Panc1 (cell line): ENCODE data around the gene ERG28. TPM values are rescaled to one million over a fixed set of nuclear protein-coding genes. Genes with fewer than 3 reads are reported as not detected.

Experiments
- ATAC-seq: fragments of 200-7000 bp; cut with Tn5 transposase; 2 replicates; pipeline ENCODE4 v1.9.1; 2020; ENCODE audit warnings: mild to moderate bottlenecking, moderate library complexity
- BruUV-seq: library from RNA; stranded (reverse); fragments of 400-500 nt; replicated peaks from 2 replicates; lab custom pipeline; 2021; lab: Mats Ljungman, UMichigan
- CTCF ChIA-PET: fragments of 300-600 bp; sonication (Branson Sonifier 250); formaldehyde crosslinking; loops from one replicate; lab custom pipeline; 2022; ENCODE audit warnings: antibody characterized with exemption; lab: Charles Lee
- POLR2A ChIA-PET: fragments of 300-600 bp; sonication (Branson Sonifier 250); formaldehyde crosslinking; loops from one replicate; lab custom pipeline; 2022; ENCODE audit warnings: antibody characterized with exemption; lab: Charles Lee
- DNase-seq: peaks from one replicate; pipeline ENCODE4 v3.0.0-alpha.2; 2010; ENCODE audit warnings: low read depth, low spot score
- H3K27ac ChIP-seq: 2 replicates; pipeline ENCODE4 v1.5.1; 2011; ENCODE audit warnings: mild to moderate bottlenecking, low read length, inconsistent platforms
- H3K27me3 ChIP-seq: fragments of 200-500 bp; sonication (Bioruptor generic); 2 replicates; pipeline ENCODE4 v1.6.0; 2014; ENCODE audit warnings: low read length, inconsistent platforms; ENCODE audit not compliant: control insufficient read depth, insufficient read depth
- H3K36me3 ChIP-seq: fragments of 200-500 bp; sonication (Bioruptor generic); 2 replicates; pipeline ENCODE4 v1.5.1; 2014; ENCODE audit warnings: inconsistent platforms, mild to moderate bottlenecking, low read length, moderate library complexity; ENCODE audit not compliant: control insufficient read depth, insufficient read depth
- H3K4me1 ChIP-seq: 2 replicates; pipeline ENCODE4 v1.5.1; 2011; ENCODE audit warnings: inconsistent platforms, mild to moderate bottlenecking, low read length, moderate library complexity; ENCODE audit not compliant: control insufficient read depth, insufficient read depth
- H3K4me3 ChIP-seq, 2 experiments: 2 replicates each; pipeline ENCODE4 v1.5.1; 2011 to 2012; ENCODE audit warnings: low read depth in 2 of 2, low read length in 2 of 2, mild to moderate bottlenecking in 2 of 2, inconsistent platforms in 1 of 2, moderate library complexity in 1 of 2
- H3K9me3 ChIP-seq: fragments of 200-500 bp; sonication (Bioruptor generic); 2 replicates; pipeline ENCODE4 v1.5.1; 2014; ENCODE audit warnings: low read depth, mild to moderate bottlenecking, inconsistent platforms, low read length, moderate library complexity; ENCODE audit not compliant: control insufficient read depth, insufficient read depth
- POLR2AphosphoS5 ChIP-seq: IDR thresholded peaks from 2 replicates; pipeline ENCODE4 v1.6.1; 2012; ENCODE audit warnings: mild to moderate bottlenecking, low read depth, low read length, moderate library complexity
- REST ChIP-seq, 2 experiments: IDR thresholded peaks; 2 replicates each; pipeline ENCODE4 v1.6.1; 2011 to 2012; ENCODE audit warnings: low read depth in 2 of 2, control low read depth in 1 of 2, low read length in 1 of 2, mild to moderate bottlenecking in 1 of 2, moderate library complexity in 1 of 2; ENCODE audit not compliant: insufficient read depth in 1 of 2
- SIN3A ChIP-seq: IDR thresholded peaks from 2 replicates; pipeline ENCODE4 v1.6.1; 2012; ENCODE audit warnings: low read depth, mild to moderate bottlenecking, low read length, moderate library complexity, borderline replicate concordance; ENCODE audit not compliant: insufficient read depth
- TCF7L2 ChIP-seq: IDR thresholded peaks from 2 replicates; pipeline ENCODE4 v1.6.1; 2011; ENCODE audit warnings: mild to moderate bottlenecking, low read depth, low read length, inconsistent platforms
- in situ Hi-C: cut with HindIII; loops from 2 replicates; pipeline ENCODE4 v1.10.0; 2016; ENCODE audit warnings: low sequenced_read_pairs, low pct_unique_long_range_greater_than_20kb
- intact Hi-C: fragments of 100-400 bp; cut with micrococcal nuclease; formaldehyde crosslinking; loops from one replicate; pipeline ENCODE4 v1.10.0; 2022; ENCODE audit not compliant: unreplicated experiment
- total RNA-seq: library from RNA; stranded (reverse); gene quantifications from one replicate; pipeline ENCODE4 v1.2.1, GENCODE V29; 2021; ENCODE audit not compliant: unreplicated experiment
- TF ChIP-seq, protein P1 (sequence below): fragments of 450-650 bp; IDR thresholded peaks from 2 replicates; pipeline ENCODE4 v1.5.1; 2017; ENCODE audit warnings: mild to moderate bottlenecking

The ERG28 gene
- total RNA-seq, 1 experiment from 2014 or later, result 23.1 TPM

GRCh38 chr14:75628816-75629215 is 31.9 kb downstream of the ERG28 start:
- CTCF ChIA-PET, result no interaction called here
- TF ChIP-seq, protein P1, sequence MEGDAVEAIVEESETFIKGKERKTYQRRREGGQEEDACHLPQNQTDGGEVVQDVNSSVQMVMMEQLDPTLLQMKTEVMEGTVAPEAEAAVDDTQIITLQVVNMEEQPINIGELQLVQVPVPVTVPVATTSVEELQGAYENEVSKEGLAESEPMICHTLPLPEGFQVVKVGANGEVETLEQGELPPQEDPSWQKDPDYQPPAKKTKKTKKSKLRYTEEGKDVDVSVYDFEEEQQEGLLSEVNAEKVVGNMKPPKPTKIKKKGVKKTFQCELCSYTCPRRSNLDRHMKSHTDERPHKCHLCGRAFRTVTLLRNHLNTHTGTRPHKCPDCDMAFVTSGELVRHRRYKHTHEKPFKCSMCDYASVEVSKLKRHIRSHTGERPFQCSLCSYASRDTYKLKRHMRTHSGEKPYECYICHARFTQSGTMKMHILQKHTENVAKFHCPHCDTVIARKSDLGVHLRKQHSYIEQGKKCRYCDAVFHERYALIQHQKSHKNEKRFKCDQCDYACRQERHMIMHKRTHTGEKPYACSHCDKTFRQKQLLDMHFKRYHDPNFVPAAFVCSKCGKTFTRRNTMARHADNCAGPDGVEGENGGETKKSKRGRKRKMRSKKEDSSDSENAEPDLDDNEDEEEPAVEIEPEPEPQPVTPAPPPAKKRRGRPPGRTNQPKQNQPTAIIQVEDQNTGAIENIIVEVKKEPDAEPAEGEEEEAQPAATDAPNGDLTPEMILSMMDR, result no peak
- TF ChIP-seq REST (IDR thresholded peaks at IDR 0.05; ENCODE audit: insufficient read depth in 1 of 2, low read depth in 2 of 2, low read length in 1 of 2) (no peak), SIN3A (no peak), POLR2AphosphoS5 (no peak), TCF7L2 (no peak)
- H3K9me3 ChIP-seq, result no peaks in the 10 kb centered on the region
- DNase-seq, result no peak
- intact Hi-C loops, result no loop called here
- H3K4me3 ChIP-seq, result no peak overlapping the region
- BruUV-seq, result no TSS peak
- ATAC-seq, result no peak
- no peaks in the 10 kb centered on the region for H3K36me3 ChIP-seq
- no peaks in the 10 kb centered on the region for H3K27me3 ChIP-seq
- in situ Hi-C loops, result no loop called here
- POLR2A ChIA-PET, result no interaction called here
- no peak overlapping the region for H3K27ac ChIP-seq
- no peaks in the 10 kb centered on the region for H3K4me1 ChIP-seq

DNA sequence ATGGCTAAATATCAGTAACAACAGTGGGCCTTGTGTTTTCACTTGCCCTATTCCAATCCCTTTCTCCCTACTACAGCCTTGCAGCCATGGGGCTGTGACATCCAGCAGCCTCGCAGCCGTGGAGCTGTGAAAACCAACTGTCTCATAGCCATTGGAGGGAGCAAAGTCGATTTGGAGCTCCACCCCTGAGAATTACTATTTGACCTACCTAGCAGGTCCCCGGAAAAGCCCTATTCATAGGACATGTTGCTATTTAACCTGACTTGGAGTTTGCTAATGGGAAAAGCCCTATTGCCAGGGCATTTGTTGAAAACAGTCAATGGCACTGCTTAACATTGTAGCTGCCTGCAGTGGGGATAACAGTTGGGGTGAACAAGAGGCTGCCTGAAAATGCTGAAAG is 33.3 kb downstream of the ERG28 start:
- H3K4me1 ChIP-seq, result no peaks in the 10 kb centered on the region
- CTCF ChIA-PET, result no interaction called here
- no peak overlapping the region for H3K27ac ChIP-seq
- in situ Hi-C loops, result no loop called here
- no peaks in the 10 kb centered on the region for H3K36me3 ChIP-seq
- POLR2A ChIA-PET, result no interaction called here
- intact Hi-C loops, result no loop called here
- no peak for TF ChIP-seq POLR2AphosphoS5
- TF ChIP-seq, protein P1, result no peak
- no peak for TF ChIP-seq REST (IDR thresholded peaks at IDR 0.05; ENCODE audit: insufficient read depth in 1 of 2, low read depth in 2 of 2, low read length in 1 of 2)
- no peak for TF ChIP-seq TCF7L2
- no peak for TF ChIP-seq SIN3A
- H3K27me3 ChIP-seq, result no peaks in the 10 kb centered on the region
- DNase-seq, result no peak
- no peak for ATAC-seq
- TSS peak; percentile 34 for BruUV-seq
- H3K4me3 ChIP-seq, result no peak overlapping the region
- H3K9me3 ChIP-seq, result no peaks in the 10 kb centered on the region
